Measurements from ENCODE around the gene CDKN2B-AS1. TPM values are rescaled to one million over a fixed set of nuclear protein-coding genes. Genes with fewer than 3 reads are reported as not detected.
A peak's percentile ranks its signal among the peaks of the same experiment; 100 is the strongest.

CDKN2B-AS1 gene
- total and polyA plus RNA-seq, 2 experiments from 2014 or later: not detected

GRCh38 chr9:21965401-21965951, 29.1 kb upstream of the CDKN2B-AS1 start:
- H3K4me3 ChIP-seq: peak overlapping the region; percentile 13
- H3K36me3 ChIP-seq: no peaks in the 10 kb centered on the region
- peaks cover 94% of the 10 kb centered on the region for H3K27me3 ChIP-seq
- peak; percentile 83 for TF ChIP-seq CTCF (IDR thresholded peaks at IDR 0.05; ENCODE audit: low read depth, low read length)
- no peak overlapping the region for H3K27ac ChIP-seq
- no peaks in the 10 kb centered on the region for H3K9me3 ChIP-seq (ENCODE audit: low read depth)
- no peaks in the 10 kb centered on the region for H3K4me1 ChIP-seq (ENCODE audit: low read depth)
- peak; percentile 79 to 82 for DNase-seq (ENCODE audit: low read depth in 1 of 2, low spot score in 1 of 2)

GRCh38 chr9:21966140-21966851, 28.3 kb upstream of the CDKN2B-AS1 start:
- H3K27ac ChIP-seq: no peak overlapping the region
- H3K9me3 ChIP-seq (ENCODE audit: low read depth): no peaks in the 10 kb centered on the region
- H3K27me3 ChIP-seq: peaks cover 99% of the 10 kb centered on the region
- TF ChIP-seq CTCF (IDR thresholded peaks at IDR 0.05; ENCODE audit: low read depth, low read length): no peak
- no peaks in the 10 kb centered on the region for H3K36me3 ChIP-seq
- DNase-seq (ENCODE audit: low read depth in 1 of 2, low spot score in 1 of 2): no peak
- no peak overlapping the region for H3K4me3 ChIP-seq
- no peaks in the 10 kb centered on the region for H3K4me1 ChIP-seq (ENCODE audit: low read depth)

- H3K27me3 ChIP-seq: peaks cover 99% of the 10 kb centered on the region
- no peak for TF ChIP-seq CTCF (IDR thresholded peaks at IDR 0.05; ENCODE audit: low read depth, low read length)
- H3K36me3 ChIP-seq: no peaks in the 10 kb centered on the region
- H3K4me1 ChIP-seq (ENCODE audit: low read depth): no peaks in the 10 kb centered on the region
- no peaks in the 10 kb centered on the region for H3K9me3 ChIP-seq (ENCODE audit: low read depth)
- H3K4me3 ChIP-seq: no peak overlapping the region
- H3K27ac ChIP-seq: no peak overlapping the region
- no peak for DNase-seq (ENCODE audit: low read depth in 1 of 2, low spot score in 1 of 2)
Measured at GRCh38 chr9:21967169-21967568, 27.4 kb upstream of the CDKN2B-AS1 start.

- Histone ChIP-seq H3K27me3 (peaks cover 100% of the 10 kb centered on the region), H3K4me3 (no peak overlapping the region), H3K27ac (no peak overlapping the region), H3K9me3 (ENCODE audit: low read depth) (no peaks in the 10 kb centered on the region), H3K4me1 (ENCODE audit: low read depth) (no peaks in the 10 kb centered on the region), H3K36me3 (no peaks in the 10 kb centered on the region)
- no peak for DNase-seq (ENCODE audit: low read depth in 1 of 2, low spot score in 1 of 2)
- no peak for TF ChIP-seq CTCF (IDR thresholded peaks at IDR 0.05; ENCODE audit: low read depth, low read length)
Measured at GRCh38 chr9:21967702-21968101, 26.9 kb upstream of the CDKN2B-AS1 start.

- Histone ChIP-seq H3K27ac (no peak overlapping the region), H3K4me1 (ENCODE audit: low read depth) (no peaks in the 10 kb centered on the region), H3K4me3 (no peak overlapping the region), H3K27me3 (peaks cover 100% of the 10 kb centered on the region), H3K9me3 (ENCODE audit: low read depth) (no peaks in the 10 kb centered on the region), H3K36me3 (no peaks in the 10 kb centered on the region)
- peak; percentile 34 to 53 for DNase-seq (ENCODE audit: low read depth in 1 of 2, low spot score in 1 of 2)
- TF ChIP-seq CTCF (IDR thresholded peaks at IDR 0.05; ENCODE audit: low read depth, low read length): no peak
Measured at GRCh38 chr9:21968331-21969010, 26.1 kb upstream of the CDKN2B-AS1 start.
